OCI-LY7 (cell line): ENCODE measurements around the gene METTL27.

Source experiments
- CTCF ChIP-seq: fragments of 200-600 bp; sonication (generic); conservative IDR thresholded peaks from 2 replicates; pipeline ENCODE4 v1.5.1; 2014; ENCODE audit warnings: mild to moderate bottlenecking, antibody characterized with exemption, low read length, moderate library complexity, mixed read lengths
- EZH2phosphoT487 ChIP-seq: fragments of 200-600 bp; sonication (generic); IDR thresholded peaks from 2 replicates; pipeline ENCODE4 v1.6.1; 2018; ENCODE audit warnings: low read depth, borderline replicate concordance, mild to moderate bottlenecking, mixed run types, antibody characterized with exemption, low read length, moderate library complexity, mixed read lengths

GRCh38 chr7:73876361-73876760, 34.0 kb upstream of the METTL27 start:
- TF ChIP-seq CTCF (no peak), EZH2phosphoT487 (no peak)
